Liver (tissue), 9 donors: Measurements from ENCODE around the gene NTNG2. TPM values are rescaled to one million over a fixed set of nuclear protein-coding genes. Genes with fewer than 3 reads are reported as not detected.

Experiments used
- DNase-seq: peaks from one replicate; pipeline ENCODE4 v3.0.0-alpha.2; 2017; ENCODE audit warnings: low spot score
- H3K27ac ChIP-seq, 2 donors: one replicate each; pipeline ENCODE4 v1.7.0; 2013; ENCODE audit warnings: inconsistent platforms in 2 of 2, low read length in 2 of 2, control low read depth in 1 of 2, low read depth in 1 of 2, mild to moderate bottlenecking in 1 of 2
- H3K27me3 ChIP-seq, 4 donors: one replicate each; pipeline versions ENCODE4 v1.6.1 to v1.7.0; 2013; ENCODE audit warnings: low read length in 3 of 4, inconsistent platforms in 1 of 4, mild to moderate bottlenecking in 1 of 4, moderate library complexity in 1 of 4; ENCODE audit not compliant: control insufficient read depth in 4 of 4, insufficient read depth in 4 of 4
- H3K36me3 ChIP-seq, 4 donors: one replicate each; pipeline versions ENCODE4 v1.6.1 to v1.7.0; 2013; ENCODE audit warnings: low read length in 3 of 4, mild to moderate bottlenecking in 3 of 4, low read depth in 1 of 4, moderate library complexity in 1 of 4; ENCODE audit not compliant: control insufficient read depth in 4 of 4, insufficient read depth in 3 of 4
- H3K4me1 ChIP-seq, 4 donors: one replicate each; pipeline versions ENCODE4 v1.6.1 to v1.7.0; 2013; ENCODE audit warnings: low read length in 3 of 4, mild to moderate bottlenecking in 3 of 4, moderate library complexity in 1 of 4; ENCODE audit not compliant: control insufficient read depth in 4 of 4, insufficient read depth in 4 of 4
- H3K4me3 ChIP-seq, 3 donors: one replicate each; pipeline versions ENCODE4 v1.6.1 to v1.7.0; 2013; ENCODE audit warnings: low read length in 3 of 3, control low read depth in 1 of 3, low read depth in 1 of 3, mild to moderate bottlenecking in 1 of 3
- H3K9ac ChIP-seq, 2 donors: one replicate each; pipeline ENCODE4 v1.7.0; 2013; ENCODE audit warnings: low read length in 2 of 2, mild to moderate bottlenecking in 2 of 2, moderate library complexity in 2 of 2, control low read depth in 1 of 2, low read depth in 1 of 2
- H3K9me3 ChIP-seq, 4 donors: one replicate each; pipeline versions ENCODE4 v1.6.1 to v1.7.0; 2013; ENCODE audit warnings: low read length in 3 of 4; ENCODE audit not compliant: control insufficient read depth in 4 of 4
- ATF3 ChIP-seq: IDR thresholded peaks from 2 replicates; pipeline ENCODE4 v1.6.1; 2016; ENCODE audit warnings: antibody characterized with exemption
- CTCF ChIP-seq: fragments of 150-350 bp; IDR thresholded peaks from 2 replicates; pipeline ENCODE4 v1.5.1; 2017; ENCODE audit warnings: improper control_type of control experiment, low read depth, low read length; ENCODE audit not compliant: missing input control
- EGR1 ChIP-seq, 2 donors: IDR thresholded peaks; 2 replicates each; pipeline ENCODE4 v1.6.1; 2016 to 2018; ENCODE audit warnings: antibody characterized with exemption in 2 of 2, low read depth in 2 of 2
- FOXA1 ChIP-seq: IDR thresholded peaks from 2 replicates; pipeline ENCODE4 v1.6.1; 2016; ENCODE audit warnings: antibody characterized with exemption
- FOXA2 ChIP-seq: IDR thresholded peaks from 2 replicates; pipeline ENCODE4 v1.6.1; 2016; ENCODE audit warnings: antibody characterized with exemption
- GABPA ChIP-seq, 2 donors: IDR thresholded peaks in 1 of 2; conservative IDR thresholded peaks in 1 of 2; 2 replicates each; pipeline ENCODE4 v1.6.1; 2016; ENCODE audit warnings: antibody characterized with exemption in 2 of 2, mild to moderate bottlenecking in 1 of 2, moderate library complexity in 1 of 2
- HNF4A ChIP-seq, 2 donors: conservative IDR thresholded peaks; 2 replicates each; pipeline ENCODE4 v1.6.1; 2016; ENCODE audit warnings: antibody characterized with exemption in 2 of 2, mild to moderate bottlenecking in 2 of 2
- MAX ChIP-seq: IDR thresholded peaks from 2 replicates; pipeline ENCODE4 v1.6.1; 2016; ENCODE audit warnings: antibody characterized with exemption
- NR2F2 ChIP-seq: IDR thresholded peaks from 2 replicates; pipeline ENCODE4 v1.6.1; 2016; ENCODE audit warnings: antibody characterized with exemption
- RAD21 ChIP-seq, 2 donors: IDR thresholded peaks; 2 replicates each; pipeline ENCODE4 v1.6.1; 2016; ENCODE audit warnings: antibody characterized with exemption in 2 of 2, mild to moderate bottlenecking in 2 of 2
- REST ChIP-seq: IDR thresholded peaks from 2 replicates; pipeline ENCODE4 v1.6.1; 2016; ENCODE audit warnings: antibody characterized with exemption, mild to moderate bottlenecking
- RXRA ChIP-seq, 2 donors: IDR thresholded peaks; 2 replicates each; pipeline ENCODE4 v1.6.1; 2017 to 2018; ENCODE audit warnings: antibody characterized with exemption in 2 of 2, mild to moderate bottlenecking in 1 of 2
- SP1 ChIP-seq: IDR thresholded peaks from 2 replicates; pipeline ENCODE4 v1.6.1; 2018; ENCODE audit warnings: antibody characterized with exemption, mild to moderate bottlenecking
- TAF1 ChIP-seq: conservative IDR thresholded peaks from 2 replicates; pipeline ENCODE4 v1.6.1; 2016; ENCODE audit warnings: antibody characterized with exemption, mild to moderate bottlenecking
- YY1 ChIP-seq: IDR thresholded peaks from 2 replicates; pipeline ENCODE4 v1.6.1; 2016; ENCODE audit warnings: antibody characterized with exemption, mild to moderate bottlenecking
- ZBTB33 ChIP-seq: IDR thresholded peaks from 2 replicates; pipeline ENCODE4 v1.6.1; 2016; ENCODE audit warnings: antibody characterized with exemption
- WGBS: extraction: QIAGEN DNeasy Blood & Tissue Kit; methylation state at CpG from one replicate; pipeline ENCODE4 v1.1.7; 2013; 5-methylcytosine and 5-hydroxymethylcytosine counted together
- polyA plus RNA-seq, 2 donors: library from polyadenylated mRNA; stranded (reverse) in 1 of 2; unstranded in 1 of 2; fragments of 200-250 nt in 1 of 2; fragments of >200 nt in 1 of 2; fragmentation: Nextera tagmentation in 1 of 2; extraction: Ambion mirVana in 1 of 2; gene quantifications; one replicate each; pipeline versions ENCODE4 v1.2.1 to v1.2.3, GENCODE V29; 2013 to 2015
- total RNA-seq, 2 donors: library from RNA; depleted of rRNA; stranded (reverse); fragments of >200 nt; gene quantifications; one replicate each; pipeline ENCODE4 v1.2.3, GENCODE V29; 2014
- donor health status: healthy.
- donor health status: healthy.
- donor health status: healthy.
- donor health status: healthy.
- donor health status: healthy.

NTNG2 gene
- total and polyA plus RNA-seq, 4 donors: 0.12 to 0.42 (median 0.28) TPM; not detected in 1

GRCh38 chr9:132199056-132199455 lies 37.2 kb downstream of the NTNG2 start (continued):
- no peak for TF ChIP-seq REST

- DNase-seq: no peak
- Histone ChIP-seq H3K27ac (no peak overlapping the region), H3K9me3 (peaks cover 0 to 6% (median 0%) of the 10 kb centered on the region in 4 donors), H3K9ac (no peak overlapping the region), H3K36me3 (no peaks in the 10 kb centered on the region), H3K4me1 (no peaks in the 10 kb centered on the region), H3K4me3 (no peak overlapping the region), H3K27me3 (peaks cover 0 to 5% (median 3%) of the 10 kb centered on the region in 4 donors)
- no peak for TF ChIP-seq EGR1 (IDR thresholded peaks at IDR 0.05; ENCODE audit: low read depth in 2 of 2)
- no peak for TF ChIP-seq TAF1
- TF ChIP-seq NR2F2: no peak
- TF ChIP-seq FOXA2: no peak
- TF ChIP-seq CTCF: no peak
- 69% methylated on average over 4 of the region's 4 CpGs for WGBS
Observed at GRCh38 chr9:132200706-132201105, 38.8 kb downstream of the NTNG2 start.

- Histone ChIP-seq H3K27ac (no peak overlapping the region), H3K4me3 (no peak overlapping the region), H3K36me3 (no peaks in the 10 kb centered on the region), H3K4me1 (no peaks in the 10 kb centered on the region), H3K9me3 (peaks cover 0 to 6% (median 0%) of the 10 kb centered on the region in 4 donors), H3K9ac (no peak overlapping the region), H3K27me3 (peaks cover 0 to 5% (median 3%) of the 10 kb centered on the region in 4 donors)
- 51% methylated on average over 12 of the region's 12 CpGs for WGBS
- no peak for DNase-seq
- TF ChIP-seq MAX: no peak
- no peak for TF ChIP-seq SP1
- TF ChIP-seq RAD21 (IDR thresholded peaks at IDR 0.05): no peak
- TF ChIP-seq REST: no peak
- no peak for TF ChIP-seq NR2F2
- no peak for TF ChIP-seq ATF3
- TF ChIP-seq TAF1: no peak
- no peak for TF ChIP-seq ZBTB33
- no peak for TF ChIP-seq CTCF
- no peak for TF ChIP-seq EGR1 (IDR thresholded peaks at IDR 0.05; ENCODE audit: low read depth in 2 of 2)
- no peak for TF ChIP-seq GABPA (IDR thresholded peaks at IDR 0.05 in 1 of 2, conservative IDR thresholded peaks at IDR 0.05 in 1 of 2)
- no peak for TF ChIP-seq HNF4A (conservative IDR thresholded peaks at IDR 0.05)
- TF ChIP-seq YY1: no peak
- TF ChIP-seq FOXA2: no peak
- no peak for TF ChIP-seq RXRA (IDR thresholded peaks at IDR 0.05)
- TF ChIP-seq FOXA1: no peak
Observed at GRCh38 chr9:132201139-132201538, 39.3 kb downstream of the NTNG2 start.
